Neural cell (in vitro differentiated cells): Measurements from ENCODE around the gene COA6. TPM values are rescaled to one million over a fixed set of nuclear protein-coding genes. Genes with fewer than 3 reads are reported as not detected.

ENCODE experiments used
- polyA plus RNA-seq: library from polyadenylated mRNA; depleted of rRNA; stranded (reverse); fragments of >200 nt; gene quantifications from 2 replicates; pipeline ENCODE4 v1.2.3, GENCODE V29; 2014

Gene COA6
- polyA plus RNA-seq, 1 donor from 2014 or later, result 48.3 TPM

Other genes starting within 250 kb of the COA6 start
- gene TARBP1, start 105.7 kb downstream of the COA6 start, polyA plus RNA-seq, result 267 and 329 TPM in 2 replicates
- 52.2 and 56.9 TPM in 2 replicates for gene IRF2BP2, start 236.7 kb downstream of the COA6 start, polyA plus RNA-seq